Measurements from ENCODE around the gene GATB. TPM values are rescaled to one million over a fixed set of nuclear protein-coding genes. Genes with fewer than 3 reads are reported as not detected.

GATB gene
- total RNA-seq, 1 donor from 2014 or later: 22.9 TPM

GRCh38 chr4:151651496-151651895 lies 109.3 kb downstream of the GATB start:
- no peak for DNase-seq
- ChIA-PET POLR2A (no interaction called here), CTCF (no interaction called here)
- Mint-ChIP-seq H3K36me3 (ENCODE audit: low read depth) (no peaks in the 10 kb centered on the region), H3K4me3 (no peak overlapping the region), H3K9me3 (no peaks in the 10 kb centered on the region), H3K27me3 (peaks cover 4% of the 10 kb centered on the region), H3K27ac (no peak overlapping the region), H3K4me1 (no peaks in the 10 kb centered on the region)
- intact Hi-C loops (cut with micrococcal nuclease): no loop called here
- no peak for ATAC-seq (ENCODE audit: low read depth)
- no peak for TF ChIP-seq CTCF (IDR thresholded peaks at IDR 0.05)

- CTCF ChIA-PET: no interaction called here
- TF ChIP-seq CTCF (IDR thresholded peaks at IDR 0.05): no peak
- no peaks in the 10 kb centered on the region for H3K36me3 Mint-ChIP-seq (ENCODE audit: low read depth)
- peaks cover 4% of the 10 kb centered on the region for H3K27me3 Mint-ChIP-seq
- H3K4me1 Mint-ChIP-seq: no peaks in the 10 kb centered on the region
- DNase-seq (no peak), ATAC-seq (ENCODE audit: low read depth) (no peak)
- H3K27ac Mint-ChIP-seq: no peak overlapping the region
- POLR2A ChIA-PET: no interaction called here
- H3K9me3 Mint-ChIP-seq: no peaks in the 10 kb centered on the region
- intact Hi-C loops (cut with micrococcal nuclease): no loop called here
- H3K4me3 Mint-ChIP-seq: no peak overlapping the region
Observed at GRCh38 chr4:151649479-151649878, 111.3 kb downstream of the GATB start.

GRCh38 chr4:151646322-151646721 lies 114.5 kb downstream of the GATB start:
- Mint-ChIP-seq H3K27ac (no peak overlapping the region), H3K9me3 (no peaks in the 10 kb centered on the region), H3K36me3 (ENCODE audit: low read depth) (no peaks in the 10 kb centered on the region), H3K4me1 (no peaks in the 10 kb centered on the region), H3K4me3 (no peak overlapping the region), H3K27me3 (no peaks in the 10 kb centered on the region)
- DNase-seq (no peak), ATAC-seq (ENCODE audit: low read depth) (no peak)
- TF ChIP-seq CTCF (IDR thresholded peaks at IDR 0.05): no peak
- ChIA-PET POLR2A (no interaction called here), CTCF (no interaction called here)
- intact Hi-C loops (cut with micrococcal nuclease): no loop called here

- POLR2A ChIA-PET: no interaction called here
- intact Hi-C loops (cut with micrococcal nuclease): no loop called here
- ATAC-seq (ENCODE audit: low read depth) (no peak), DNase-seq (no peak)
- no peaks in the 10 kb centered on the region for H3K36me3 Mint-ChIP-seq (ENCODE audit: low read depth)
- H3K4me3 Mint-ChIP-seq: no peak overlapping the region
- H3K4me1 Mint-ChIP-seq: no peaks in the 10 kb centered on the region
- no peak overlapping the region for H3K27ac Mint-ChIP-seq
- TF ChIP-seq CTCF (IDR thresholded peaks at IDR 0.05): no peak
- CTCF ChIA-PET: no interaction called here
- no peaks in the 10 kb centered on the region for H3K9me3 Mint-ChIP-seq
- no peaks in the 10 kb centered on the region for H3K27me3 Mint-ChIP-seq
Observed at GRCh38 chr4:151644622-151645021, 116.2 kb downstream of the GATB start.

- no peak for TF ChIP-seq CTCF (IDR thresholded peaks at IDR 0.05)
- ChIA-PET CTCF (no interaction called here), POLR2A (no interaction called here)
- H3K36me3 Mint-ChIP-seq (ENCODE audit: low read depth): no peaks in the 10 kb centered on the region
- ATAC-seq (ENCODE audit: low read depth): no peak
- no peaks in the 10 kb centered on the region for H3K4me1 Mint-ChIP-seq
- no peak overlapping the region for H3K4me3 Mint-ChIP-seq
- H3K9me3 Mint-ChIP-seq: no peaks in the 10 kb centered on the region
- no peak overlapping the region for H3K27ac Mint-ChIP-seq
- intact Hi-C loops (cut with micrococcal nuclease): no loop called here
- DNase-seq: no peak
- no peaks in the 10 kb centered on the region for H3K27me3 Mint-ChIP-seq
Observed at GRCh38 chr4:151643564-151643963, 117.2 kb downstream of the GATB start.

Measured in activated B cell treated with CpG ODN at 0.5 μM for 24 hours (primary cell).